Heart left ventricle (tissue), 13 donors: ENCODE results near the gene HERC2.
"Not testable (repeated sequence)": the region's sequence is repeated elsewhere in the genome, so short reads cannot be mapped to it uniquely, and the experiment has no call there.

Source experiments
- CTCF ChIP-seq, 12 donors: fragments of 200-600 bp; sonication (generic) in 4 of 12; IDR thresholded peaks; one replicate each; pipeline versions ENCODE4 v1.5.0 to v1.8.0; 2018 to 2022; ENCODE audit warnings: antibody characterized with exemption in 12 of 12, mild to moderate bottlenecking in 5 of 12
- POLR2A ChIP-seq, 2 donors: fragments of 450-650 bp; IDR thresholded peaks; one replicate each; pipeline ENCODE4 v1.6.1; 2017; ENCODE audit warnings: antibody characterized with exemption in 2 of 2, mild to moderate bottlenecking in 2 of 2, moderate library complexity in 2 of 2
- donor health status: ischemic (EF 13 %, LVEDD 7.1; RV severe dilation, severe dysfunction).
- donor health status: DM: no; HTN: yes; CAD: no.
- donor health status: DM: no; HTN: no; CAD: no.
- donor health status: ischemic (EF 25% LVEDD 6.9; RV normal size, moderate dysfunction).
- donor health status: ischemic (EF 25% LVEDD 5.7; RV mildly dilated, moderate dysfunction).
- donor health status: ischemic (EF 35%, LVEDD 5.7; RV mildly dilated, moderate dysfunction).
- donor health status: nonischemic (EF 11% LVEDD 7.7; RV severe dilation, severe dysfunction).
- donor health status: DM: yes; HTN: yes; CAD: no.
- donor health status: PGD.
- donor health status: ischemic (EF 29% LVEDD 5.4; RV normal size, mild dysfunction).
- donor health status: nonischemic (EF 23%, LVEDD 6.1; RV moderate dilation, normal function).

- TF ChIP-seq POLR2A, CTCF (IDR thresholded peaks at IDR 0.05): not testable (repeated sequence)
Measured at GRCh38 chr15:28316958-28317357, 5.0 kb downstream of the HERC2 start.
